B cell (primary cell): ENCODE measurements around the gene ZNF174.

ENCODE experiments used
- EZH2 ChIP-seq: IDR thresholded peaks from 2 replicates; pipeline ENCODE4 v1.6.1; 2012; ENCODE audit warnings: borderline replicate concordance, low read depth, mild to moderate bottlenecking, moderate library complexity, low read length; ENCODE audit not compliant: insufficient read depth, poor library complexity, severe bottlenecking
- TF ChIP-seq, protein P1 (sequence below): fragments of 200-600 bp; IDR thresholded peaks from one replicate; pipeline ENCODE4 v1.8.0; 2022; ENCODE audit warnings: antibody characterized with exemption, mild to moderate bottlenecking

DNA sequence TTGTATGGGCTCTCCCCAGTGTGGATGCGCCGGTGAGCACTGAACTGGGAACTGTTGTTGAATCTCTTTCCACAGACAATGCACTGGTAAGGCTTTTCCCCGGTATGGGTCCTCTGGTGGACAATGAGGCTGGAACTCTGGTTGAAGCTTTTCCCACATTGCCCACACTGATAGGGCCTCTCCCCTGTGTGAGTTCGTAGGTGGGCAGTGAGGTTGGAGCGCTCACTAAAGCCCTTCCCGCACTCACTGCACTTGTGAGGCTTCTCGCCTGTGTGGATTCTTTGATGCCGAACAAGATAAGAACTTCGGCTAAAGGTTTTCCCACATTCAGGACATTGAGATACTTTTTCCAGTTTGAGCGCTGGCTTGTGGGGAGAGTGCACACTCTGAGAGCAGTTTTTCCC lies 18.0 kb upstream of the ZNF174 start:
- no peak for TF ChIP-seq EZH2
- TF ChIP-seq, protein P1, sequence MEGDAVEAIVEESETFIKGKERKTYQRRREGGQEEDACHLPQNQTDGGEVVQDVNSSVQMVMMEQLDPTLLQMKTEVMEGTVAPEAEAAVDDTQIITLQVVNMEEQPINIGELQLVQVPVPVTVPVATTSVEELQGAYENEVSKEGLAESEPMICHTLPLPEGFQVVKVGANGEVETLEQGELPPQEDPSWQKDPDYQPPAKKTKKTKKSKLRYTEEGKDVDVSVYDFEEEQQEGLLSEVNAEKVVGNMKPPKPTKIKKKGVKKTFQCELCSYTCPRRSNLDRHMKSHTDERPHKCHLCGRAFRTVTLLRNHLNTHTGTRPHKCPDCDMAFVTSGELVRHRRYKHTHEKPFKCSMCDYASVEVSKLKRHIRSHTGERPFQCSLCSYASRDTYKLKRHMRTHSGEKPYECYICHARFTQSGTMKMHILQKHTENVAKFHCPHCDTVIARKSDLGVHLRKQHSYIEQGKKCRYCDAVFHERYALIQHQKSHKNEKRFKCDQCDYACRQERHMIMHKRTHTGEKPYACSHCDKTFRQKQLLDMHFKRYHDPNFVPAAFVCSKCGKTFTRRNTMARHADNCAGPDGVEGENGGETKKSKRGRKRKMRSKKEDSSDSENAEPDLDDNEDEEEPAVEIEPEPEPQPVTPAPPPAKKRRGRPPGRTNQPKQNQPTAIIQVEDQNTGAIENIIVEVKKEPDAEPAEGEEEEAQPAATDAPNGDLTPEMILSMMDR = no peak
